Neural cell (in vitro differentiated cells): Measurements from ENCODE around the gene NFXL1. TPM values are rescaled to one million over a fixed set of nuclear protein-coding genes. Genes with fewer than 3 reads are reported as not detected.

ENCODE experiments used
- H2AFZ ChIP-seq: fragments of 200-600, 300-800 bp; sonication (generic), shearing (Covaris generic); 2 replicates; pipeline ENCODE4 v1.6.0; 2014; ENCODE audit warnings: low read depth, mild to moderate bottlenecking, antibody characterized with exemption, low read length, moderate library complexity
- H3F3A ChIP-seq: fragments of 200-600 bp; shearing (Covaris generic); 2 replicates; pipeline ENCODE4 v1.6.1; 2016; ENCODE audit warnings: mild to moderate bottlenecking, moderate library complexity, mixed read lengths, antibody characterized with exemption, low read length; ENCODE audit not compliant: insufficient read depth, poor library complexity, severe bottlenecking
- H3K27ac ChIP-seq: fragments of 200-600, 300-800 bp; sonication (generic), shearing (Covaris generic); 2 replicates; pipeline ENCODE4 v1.5.1; 2014; ENCODE audit warnings: mild to moderate bottlenecking, low read length, moderate library complexity
- H3K27me3 ChIP-seq: fragments of 300-800, 200-600 bp; sonication (generic), shearing (Covaris generic); 2 replicates; pipeline ENCODE4 v1.6.0; 2014; ENCODE audit warnings: mild to moderate bottlenecking, low read depth, low read length, moderate library complexity; ENCODE audit not compliant: insufficient read depth
- H3K36me3 ChIP-seq: fragments of 300-800, 200-600 bp; sonication (generic), shearing (Covaris generic); 2 replicates; pipeline ENCODE4 v1.5.1; 2014; ENCODE audit warnings: mild to moderate bottlenecking, antibody characterized with exemption, low read length, moderate library complexity; ENCODE audit not compliant: insufficient read depth
- H3K4me2 ChIP-seq: fragments of 300-800, 200-600 bp; sonication (generic), shearing (Covaris generic); 2 replicates; pipeline ENCODE4 v1.6.0; 2014; ENCODE audit warnings: mild to moderate bottlenecking, low read length
- H3K4me3 ChIP-seq: fragments of 300-800, 200-600 bp; sonication (generic), shearing (Covaris generic); 2 replicates; pipeline ENCODE4 v1.5.1; 2014; ENCODE audit warnings: mild to moderate bottlenecking, low read length, moderate library complexity
- H3K79me2 ChIP-seq: fragments of 200-600 bp; shearing (Covaris generic); replicated peaks from 2 replicates; pipeline ENCODE4 v1.6.0; 2014; ENCODE audit warnings: mild to moderate bottlenecking, low read length, moderate library complexity; ENCODE audit not compliant: insufficient read depth
- H3K9ac ChIP-seq: fragments of 300-800, 200-600 bp; sonication (generic), shearing (Covaris generic); 2 replicates; pipeline ENCODE4 v1.6.1; 2016; ENCODE audit warnings: mild to moderate bottlenecking, low read length, mixed read lengths
- H3K9me2 ChIP-seq: fragments of 200-600 bp; shearing (Covaris generic); 2 replicates; pipeline ENCODE4 v1.6.1; 2016; ENCODE audit warnings: mild to moderate bottlenecking, low read length, mixed read lengths; ENCODE audit not compliant: insufficient read depth
- H3K9me3 ChIP-seq: fragments of 200-600, 300-800 bp; sonication (generic), shearing (Covaris generic); 2 replicates; pipeline ENCODE4 v1.6.1; 2016; ENCODE audit warnings: mild to moderate bottlenecking, mixed run types, low read length, moderate library complexity, mixed read lengths
- H4K20me1 ChIP-seq: fragments of 200-600 bp; shearing (Covaris generic); 2 replicates; pipeline ENCODE4 v1.6.1; 2016; ENCODE audit warnings: mild to moderate bottlenecking, mixed run types; ENCODE audit not compliant: insufficient read depth
- CTCF ChIP-seq: fragments of 450-650 bp; IDR thresholded peaks from 2 replicates; pipeline ENCODE4 v1.5.1; 2014; ENCODE audit warnings: antibody characterized with exemption, mild to moderate bottlenecking, moderate library complexity; ENCODE audit not compliant: poor library complexity, severe bottlenecking
- EZH2 ChIP-seq: fragments of 200-600, 300-800 bp; shearing (Covaris generic), sonication (generic); IDR thresholded peaks from 2 replicates; pipeline ENCODE4 v1.6.1; 2014; ENCODE audit warnings: antibody characterized with exemption, low read length, borderline replicate concordance, mild to moderate bottlenecking; ENCODE audit not compliant: insufficient read depth, poor library complexity, severe bottlenecking
- MXI1 ChIP-seq: fragments of 450-650 bp; conservative IDR thresholded peaks from 2 replicates; pipeline ENCODE4 v1.6.1; 2014; ENCODE audit warnings: antibody characterized with exemption, mild to moderate bottlenecking; ENCODE audit not compliant: poor library complexity, severe bottlenecking
- POLR2AphosphoS5 ChIP-seq: IDR thresholded peaks from 2 replicates; pipeline ENCODE4 v1.6.1; 2012
- RAD21 ChIP-seq: fragments of 450-650 bp; conservative IDR thresholded peaks from 2 replicates; pipeline ENCODE4 v1.6.1; 2014; ENCODE audit warnings: antibody characterized with exemption, mild to moderate bottlenecking, moderate library complexity
- REST ChIP-seq: IDR thresholded peaks from 2 replicates; pipeline ENCODE4 v1.6.1; 2012; ENCODE audit warnings: borderline replicate concordance
- SMC3 ChIP-seq: fragments of 450-650 bp; conservative IDR thresholded peaks from 2 replicates; pipeline ENCODE4 v1.6.1; 2014; ENCODE audit warnings: antibody characterized with exemption, mild to moderate bottlenecking, moderate library complexity; ENCODE audit not compliant: poor library complexity
- polyA plus RNA-seq: library from polyadenylated mRNA; depleted of rRNA; stranded (reverse); fragments of >200 nt; gene quantifications from 2 replicates; pipeline ENCODE4 v1.2.3, GENCODE V29; 2014

The NFXL1 gene
- polyA plus RNA-seq, 1 donor from 2014 or later = 15.8 TPM

- Histone ChIP-seq H3K79me2 (no peaks in the 10 kb centered on the region), H3K9ac (no peak overlapping the region), H4K20me1 (no peaks in the 10 kb centered on the region), H3K27ac (no peak overlapping the region), H3F3A (no peaks in the 10 kb centered on the region), H3K4me2 (no peak overlapping the region), H3K27me3 (no peaks in the 10 kb centered on the region), H3K9me3 (no peaks in the 10 kb centered on the region), H3K36me3 (no peaks in the 10 kb centered on the region), H3K4me3 (no peak overlapping the region), H3K9me2 (no peaks in the 10 kb centered on the region), H2AFZ (no peak overlapping the region)
- no peak for TF ChIP-seq SMC3
Measured at GRCh38 chr4:47824840-47825239, 89.5 kb downstream of the NFXL1 start.

- H3K9me3 ChIP-seq = no peaks in the 10 kb centered on the region
- H3K79me2 ChIP-seq = no peaks in the 10 kb centered on the region
- TF ChIP-seq REST (no peak), EZH2 (no peak), MXI1 (no peak), SMC3 (no peak), RAD21 (no peak)
- H3K4me2 ChIP-seq = no peak overlapping the region
- H3K4me3 ChIP-seq = no peak overlapping the region
- H3K27me3 ChIP-seq = no peaks in the 10 kb centered on the region
- no peak overlapping the region for H3K27ac ChIP-seq
- H4K20me1 ChIP-seq = no peaks in the 10 kb centered on the region
- H3K9me2 ChIP-seq = no peaks in the 10 kb centered on the region
- H3K9ac ChIP-seq = no peak overlapping the region
- H3F3A ChIP-seq = no peaks in the 10 kb centered on the region
- no peak overlapping the region for H2AFZ ChIP-seq
- no peaks in the 10 kb centered on the region for H3K36me3 ChIP-seq
Measured at GRCh38 chr4:47819178-47819577, 95.2 kb downstream of the NFXL1 start.

DNA sequence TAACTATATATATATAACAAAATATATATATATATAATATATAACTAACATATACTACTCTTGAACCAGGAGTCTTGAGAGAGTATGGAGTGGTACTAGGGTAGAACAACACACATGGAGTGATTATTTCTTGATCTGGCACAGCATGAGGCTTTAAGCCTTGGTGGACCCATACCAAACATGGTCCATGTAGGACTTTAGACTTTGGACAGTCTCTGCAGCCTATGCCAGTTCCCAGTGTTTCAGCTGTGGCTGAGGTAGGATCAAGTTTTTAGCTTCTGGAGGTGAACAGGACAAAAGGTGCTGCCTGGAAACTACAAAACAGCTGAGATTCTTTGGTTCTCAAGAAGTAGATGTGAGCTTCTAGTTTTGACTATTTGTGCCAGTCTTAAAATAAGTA lies 97.1 kb downstream of the NFXL1 start:
- Histone ChIP-seq H3K79me2 (no peaks in the 10 kb centered on the region), H3K4me2 (no peak overlapping the region), H3K27me3 (no peaks in the 10 kb centered on the region), H4K20me1 (no peaks in the 10 kb centered on the region), H3K9ac (no peak overlapping the region), H3K9me3 (no peaks in the 10 kb centered on the region), H3K36me3 (no peaks in the 10 kb centered on the region), H3K27ac (no peak overlapping the region), H3K4me3 (no peak overlapping the region), H3K9me2 (no peaks in the 10 kb centered on the region), H2AFZ (no peak overlapping the region), H3F3A (no peaks in the 10 kb centered on the region)
- TF ChIP-seq SMC3 = no peak

DNA sequence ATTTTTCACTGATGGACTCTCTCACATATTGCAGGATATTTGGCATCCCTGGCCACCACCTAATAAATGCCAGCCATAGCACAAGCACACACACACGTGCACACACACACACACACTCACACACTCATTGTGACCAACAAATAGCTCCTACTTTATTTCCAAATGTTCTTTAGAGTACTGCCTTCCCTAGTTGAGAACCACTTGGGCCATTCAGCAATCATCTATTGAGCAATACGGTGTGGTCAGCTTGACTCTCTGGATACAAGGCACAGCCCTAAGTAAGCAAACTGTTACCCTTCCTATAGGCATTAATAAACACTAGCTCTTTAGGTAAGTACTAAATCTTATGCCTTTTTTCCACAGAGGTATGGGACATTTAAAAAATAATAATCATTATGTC lies 97.6 kb downstream of the NFXL1 start:
- Histone ChIP-seq H3K9me3 (no peaks in the 10 kb centered on the region), H3K9me2 (no peaks in the 10 kb centered on the region), H3K27ac (no peak overlapping the region), H3K4me2 (no peak overlapping the region), H3K27me3 (no peaks in the 10 kb centered on the region), H3F3A (no peaks in the 10 kb centered on the region), H3K79me2 (no peaks in the 10 kb centered on the region), H3K9ac (no peak overlapping the region), H3K4me3 (no peak overlapping the region), H4K20me1 (no peaks in the 10 kb centered on the region), H3K36me3 (no peaks in the 10 kb centered on the region), H2AFZ (no peak overlapping the region)
- TF ChIP-seq SMC3 (no peak), REST (no peak), POLR2AphosphoS5 (no peak), CTCF (no peak)
